GM19043 (cell line): ENCODE measurements around the gene PLXNB3.
"Not testable (repeated sequence)": the region's sequence is repeated elsewhere in the genome, so short reads cannot be mapped to it uniquely, and the experiment has no call there.

Experiments
- ATAC-seq: cut with Tn5 transposase; IDR thresholded peaks from one replicate; pipeline ENCODE4 v1.9.1; 2021; ENCODE audit warnings: low read depth; ENCODE audit not compliant: unreplicated experiment

Gene PLXNB3

GRCh38 chrX:153731845-153732215 lies 32.2 kb upstream of the PLXNB3 start:
- ATAC-seq: no peak

- ATAC-seq: no peak
Measured at GRCh38 chrX:153732401-153732800, 31.6 kb upstream of the PLXNB3 start.

- no peak for ATAC-seq
Measured at GRCh38 chrX:153733651-153734240, 30.3 kb upstream of the PLXNB3 start.

- no peak for ATAC-seq
Measured at GRCh38 chrX:153734871-153735270, 29.2 kb upstream of the PLXNB3 start.

- ATAC-seq: no peak
Measured at GRCh38 chrX:153735274-153735673, 28.8 kb upstream of the PLXNB3 start.

- ATAC-seq: no peak
Measured at GRCh38 chrX:153736071-153736820, 27.8 kb upstream of the PLXNB3 start.

- no peak for ATAC-seq
Measured at GRCh38 chrX:153736871-153737441, 27.1 kb upstream of the PLXNB3 start.

- no peak for ATAC-seq
Measured at GRCh38 chrX:153738056-153738605, 25.9 kb upstream of the PLXNB3 start.

GRCh38 chrX:153739754-153740486 lies 24.1 kb upstream of the PLXNB3 start:
- no peak for ATAC-seq

GRCh38 chrX:153740631-153741222 lies 23.3 kb upstream of the PLXNB3 start:
- no peak for ATAC-seq

GRCh38 chrX:153741446-153741845 lies 22.6 kb upstream of the PLXNB3 start:
- ATAC-seq: no peak

- ATAC-seq: not testable (repeated sequence)
Measured at GRCh38 chrX:153742111-153742510, 21.9 kb upstream of the PLXNB3 start.

GRCh38 chrX:153742796-153743467 lies 21.1 kb upstream of the PLXNB3 start:
- not testable (repeated sequence) for ATAC-seq

- ATAC-seq: not testable (repeated sequence)
Measured at GRCh38 chrX:153743468-153744209, 20.4 kb upstream of the PLXNB3 start.

- ATAC-seq: no peak
Measured at GRCh38 chrX:153744210-153745066, 19.6 kb upstream of the PLXNB3 start.

- not testable (repeated sequence) for ATAC-seq
Measured at GRCh38 chrX:153745067-153745433, 19.0 kb upstream of the PLXNB3 start.

- ATAC-seq: no peak
Measured at GRCh38 chrX:153746359-153746758, 17.7 kb upstream of the PLXNB3 start.

GRCh38 chrX:153746991-153747390 lies 17.1 kb upstream of the PLXNB3 start:
- ATAC-seq: not testable (repeated sequence)
